Liver (tissue), 9 donors: Measurements from ENCODE around the gene PIP4K2A. TPM values are rescaled to one million over a fixed set of nuclear protein-coding genes. Genes with fewer than 3 reads are reported as not detected.
"Not testable (repeated sequence)": the region's sequence is repeated elsewhere in the genome, so short reads cannot be mapped to it uniquely, and the experiment has no call there.

Source experiments
- DNase-seq: peaks from one replicate; pipeline ENCODE4 v3.0.0-alpha.2; 2017; ENCODE audit warnings: low spot score
- H3K27ac ChIP-seq, 2 donors: one replicate each; pipeline ENCODE4 v1.7.0; 2013; ENCODE audit warnings: inconsistent platforms in 2 of 2, low read length in 2 of 2, control low read depth in 1 of 2, low read depth in 1 of 2, mild to moderate bottlenecking in 1 of 2
- H3K27me3 ChIP-seq, 4 donors: one replicate each; pipeline versions ENCODE4 v1.6.1 to v1.7.0; 2013; ENCODE audit warnings: low read length in 3 of 4, inconsistent platforms in 1 of 4, mild to moderate bottlenecking in 1 of 4, moderate library complexity in 1 of 4; ENCODE audit not compliant: control insufficient read depth in 4 of 4, insufficient read depth in 4 of 4
- H3K36me3 ChIP-seq, 4 donors: one replicate each; pipeline versions ENCODE4 v1.6.1 to v1.7.0; 2013; ENCODE audit warnings: low read length in 3 of 4, mild to moderate bottlenecking in 3 of 4, low read depth in 1 of 4, moderate library complexity in 1 of 4; ENCODE audit not compliant: control insufficient read depth in 4 of 4, insufficient read depth in 3 of 4
- H3K4me1 ChIP-seq, 4 donors: one replicate each; pipeline versions ENCODE4 v1.6.1 to v1.7.0; 2013; ENCODE audit warnings: low read length in 3 of 4, mild to moderate bottlenecking in 3 of 4, moderate library complexity in 1 of 4; ENCODE audit not compliant: control insufficient read depth in 4 of 4, insufficient read depth in 4 of 4
- H3K4me3 ChIP-seq, 3 donors: one replicate each; pipeline versions ENCODE4 v1.6.1 to v1.7.0; 2013; ENCODE audit warnings: low read length in 3 of 3, control low read depth in 1 of 3, low read depth in 1 of 3, mild to moderate bottlenecking in 1 of 3
- H3K9ac ChIP-seq, 2 donors: one replicate each; pipeline ENCODE4 v1.7.0; 2013; ENCODE audit warnings: low read length in 2 of 2, mild to moderate bottlenecking in 2 of 2, moderate library complexity in 2 of 2, control low read depth in 1 of 2, low read depth in 1 of 2
- H3K9me3 ChIP-seq, 4 donors: one replicate each; pipeline versions ENCODE4 v1.6.1 to v1.7.0; 2013; ENCODE audit warnings: low read length in 3 of 4; ENCODE audit not compliant: control insufficient read depth in 4 of 4
- ATF3 ChIP-seq: IDR thresholded peaks from 2 replicates; pipeline ENCODE4 v1.6.1; 2016; ENCODE audit warnings: antibody characterized with exemption
- CTCF ChIP-seq: fragments of 150-350 bp; IDR thresholded peaks from 2 replicates; pipeline ENCODE4 v1.5.1; 2017; ENCODE audit warnings: improper control_type of control experiment, low read depth, low read length; ENCODE audit not compliant: missing input control
- FOXA1 ChIP-seq: IDR thresholded peaks from 2 replicates; pipeline ENCODE4 v1.6.1; 2016; ENCODE audit warnings: antibody characterized with exemption
- JUND ChIP-seq, 2 donors: IDR thresholded peaks; 2 replicates each; pipeline ENCODE4 v1.6.1; 2016; ENCODE audit warnings: antibody characterized with exemption in 2 of 2
- MAX ChIP-seq: IDR thresholded peaks from 2 replicates; pipeline ENCODE4 v1.6.1; 2016; ENCODE audit warnings: antibody characterized with exemption
- REST ChIP-seq: IDR thresholded peaks from 2 replicates; pipeline ENCODE4 v1.6.1; 2016; ENCODE audit warnings: antibody characterized with exemption, mild to moderate bottlenecking
- SP1 ChIP-seq: IDR thresholded peaks from 2 replicates; pipeline ENCODE4 v1.6.1; 2018; ENCODE audit warnings: antibody characterized with exemption, mild to moderate bottlenecking
- TAF1 ChIP-seq: conservative IDR thresholded peaks from 2 replicates; pipeline ENCODE4 v1.6.1; 2016; ENCODE audit warnings: antibody characterized with exemption, mild to moderate bottlenecking
- YY1 ChIP-seq: IDR thresholded peaks from 2 replicates; pipeline ENCODE4 v1.6.1; 2016; ENCODE audit warnings: antibody characterized with exemption, mild to moderate bottlenecking
- WGBS: extraction: QIAGEN DNeasy Blood & Tissue Kit; methylation state at CpG from one replicate; pipeline ENCODE4 v1.1.7; 2013; 5-methylcytosine and 5-hydroxymethylcytosine counted together
- polyA plus RNA-seq, 2 donors: library from polyadenylated mRNA; stranded (reverse) in 1 of 2; unstranded in 1 of 2; fragments of 200-250 nt in 1 of 2; fragments of >200 nt in 1 of 2; fragmentation: Nextera tagmentation in 1 of 2; extraction: Ambion mirVana in 1 of 2; gene quantifications; one replicate each; pipeline versions ENCODE4 v1.2.1 to v1.2.3, GENCODE V29; 2013 to 2015
- total RNA-seq, 2 donors: library from RNA; depleted of rRNA; stranded (reverse); fragments of >200 nt; gene quantifications; one replicate each; pipeline ENCODE4 v1.2.3, GENCODE V29; 2014
- TF ChIP-seq, protein P1 (sequence below): IDR thresholded peaks from 2 replicates; pipeline ENCODE4 v1.6.1; 2016; ENCODE audit warnings: antibody characterized with exemption
- donor health status: healthy.
- donor health status: healthy.
- donor health status: healthy.
- donor health status: healthy.
- donor health status: healthy.

The PIP4K2A gene
- total and polyA plus RNA-seq, 4 donors = 6.4 to 53.7 (median 8.6) TPM

- TF ChIP-seq, protein P1, sequence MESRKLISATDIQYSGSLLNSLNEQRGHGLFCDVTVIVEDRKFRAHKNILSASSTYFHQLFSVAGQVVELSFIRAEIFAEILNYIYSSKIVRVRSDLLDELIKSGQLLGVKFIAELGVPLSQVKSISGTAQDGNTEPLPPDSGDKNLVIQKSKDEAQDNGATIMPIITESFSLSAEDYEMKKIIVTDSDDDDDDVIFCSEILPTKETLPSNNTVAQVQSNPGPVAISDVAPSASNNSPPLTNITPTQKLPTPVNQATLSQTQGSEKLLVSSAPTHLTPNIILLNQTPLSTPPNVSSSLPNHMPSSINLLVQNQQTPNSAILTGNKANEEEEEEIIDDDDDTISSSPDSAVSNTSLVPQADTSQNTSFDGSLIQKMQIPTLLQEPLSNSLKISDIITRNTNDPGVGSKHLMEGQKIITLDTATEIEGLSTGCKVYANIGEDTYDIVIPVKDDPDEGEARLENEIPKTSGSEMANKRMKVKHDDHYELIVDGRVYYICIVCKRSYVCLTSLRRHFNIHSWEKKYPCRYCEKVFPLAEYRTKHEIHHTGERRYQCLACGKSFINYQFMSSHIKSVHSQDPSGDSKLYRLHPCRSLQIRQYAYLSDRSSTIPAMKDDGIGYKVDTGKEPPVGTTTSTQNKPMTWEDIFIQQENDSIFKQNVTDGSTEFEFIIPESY = no peak
- TF ChIP-seq ATF3 (no peak), JUND (IDR thresholded peaks at IDR 0.05) (no peak)
These were observed 20.5 kb downstream of the PIP4K2A start (continued) for GRCh38 chr10:22693860-22694259.

DNA sequence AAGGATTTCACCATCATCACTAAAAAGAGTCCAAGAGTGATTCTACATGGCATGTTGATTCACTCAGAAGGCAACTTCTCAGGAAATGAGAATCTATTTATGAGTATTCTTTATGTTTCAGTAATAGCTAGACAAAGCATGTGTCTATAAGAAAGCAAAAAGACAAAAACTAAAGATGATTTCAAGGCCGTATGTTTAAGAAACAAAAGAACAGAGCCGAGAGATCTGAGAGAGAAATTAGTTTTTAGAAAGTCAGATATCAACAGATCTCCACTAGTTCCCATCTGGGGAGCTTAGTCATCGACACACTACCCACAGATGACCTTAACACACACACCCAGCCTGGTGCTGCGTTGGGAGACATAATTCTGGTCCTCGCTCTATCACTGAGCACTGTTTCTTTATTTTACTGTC, 21.0 kb downstream of the PIP4K2A start:
- Histone ChIP-seq H3K4me1 (peaks cover 2 to 8% (median 7%) of the 10 kb centered on the region in 4 donors), H3K9me3 (no peaks in the 10 kb centered on the region), H3K36me3 (no peaks in the 10 kb centered on the region), H3K4me3 (no peak overlapping the region), H3K9ac (no peak overlapping the region), H3K27me3 (no peaks in the 10 kb centered on the region), H3K27ac (no peak overlapping the region)
- DNase-seq = no peak
- TF ChIP-seq SP1 = no peak
- TF ChIP-seq CTCF = no peak
- TF ChIP-seq ATF3 = no peak
- no peak for TF ChIP-seq JUND (IDR thresholded peaks at IDR 0.05)
- no peak for TF ChIP-seq YY1
- no peak for TF ChIP-seq REST
- TF ChIP-seq MAX = no peak
- TF ChIP-seq TAF1 = no peak
- TF ChIP-seq FOXA1 = no peak
- 82% methylated on average over 5 of the region's 5 CpGs for WGBS

GRCh38 chr10:22692119-22692518, 22.3 kb downstream of the PIP4K2A start:
- H3K9me3 ChIP-seq, H3K4me3 ChIP-seq: not testable (repeated sequence)
- 98% methylated on average over 5 of the region's 5 CpGs for WGBS

More at GRCh38 chr10:22692119-22692518, 22.3 kb downstream of the PIP4K2A start:
- not testable (repeated sequence) for H3K9ac ChIP-seq, DNase-seq, H3K4me1 ChIP-seq, H3K27me3 ChIP-seq, H3K36me3 ChIP-seq, H3K27ac ChIP-seq
